ENCODE results near the gene BMPR1B.
"Not testable (repeated sequence)": the region's sequence is repeated elsewhere in the genome, so short reads cannot be mapped to it uniquely, and the experiment has no call there.

The BMPR1B gene

DNA sequence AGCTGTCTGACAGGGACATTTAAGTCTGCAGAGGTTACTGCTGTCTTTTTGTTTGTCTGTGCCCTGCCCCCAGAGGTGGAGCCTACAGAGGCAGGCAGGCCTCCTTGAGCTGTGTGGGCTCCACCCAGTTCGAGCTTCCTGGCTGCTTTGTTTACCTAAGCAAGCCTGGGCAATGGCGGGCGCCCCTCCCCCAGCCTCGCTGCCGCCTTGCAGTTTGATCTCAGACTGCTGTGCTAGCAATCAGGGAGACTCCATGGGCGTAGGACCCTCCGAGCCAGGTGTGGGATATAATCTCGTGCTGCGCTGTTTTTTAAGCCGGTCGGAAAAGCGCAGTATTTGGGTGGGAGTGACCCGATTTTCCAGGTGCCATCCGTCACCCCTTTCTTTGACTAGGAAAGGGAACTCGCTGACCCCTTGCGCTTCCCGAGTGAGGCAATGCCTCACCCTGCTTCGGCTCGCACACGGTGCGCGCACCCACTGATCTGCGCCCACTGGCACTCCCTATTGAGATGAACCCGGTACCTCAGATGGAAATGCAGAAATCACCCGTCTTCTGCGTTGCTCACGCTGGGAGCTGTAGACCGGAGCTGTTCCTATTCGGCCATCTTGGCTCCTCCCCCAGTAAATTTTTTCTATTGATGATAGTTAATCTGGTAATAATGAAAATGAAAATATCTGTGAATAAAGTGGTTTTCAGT is 83.6 kb downstream of the BMPR1B start:
- not testable (repeated sequence) for FAIRE-seq

DNA sequence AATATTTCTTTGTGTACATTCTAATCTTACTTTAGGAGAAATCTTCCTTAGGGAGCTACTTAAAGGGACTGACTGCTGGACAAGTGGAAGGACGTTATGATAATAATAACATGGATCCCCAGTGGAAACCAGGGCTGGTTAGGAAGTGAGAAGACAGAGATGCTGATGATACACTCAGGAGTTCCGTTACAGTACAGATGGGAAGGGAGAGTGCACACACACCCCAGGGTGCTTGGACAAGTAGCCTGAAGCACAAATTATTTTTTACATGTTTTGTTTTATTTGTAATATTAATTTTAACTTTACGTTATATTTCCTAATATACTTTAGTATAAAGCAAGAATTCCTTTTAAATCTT is 84.1 kb downstream of the BMPR1B start:
- FAIRE-seq: no peak

- no peak for FAIRE-seq
Observed at GRCh38 chr4:94843216-94843615, 85.5 kb downstream of the BMPR1B start.

DNA sequence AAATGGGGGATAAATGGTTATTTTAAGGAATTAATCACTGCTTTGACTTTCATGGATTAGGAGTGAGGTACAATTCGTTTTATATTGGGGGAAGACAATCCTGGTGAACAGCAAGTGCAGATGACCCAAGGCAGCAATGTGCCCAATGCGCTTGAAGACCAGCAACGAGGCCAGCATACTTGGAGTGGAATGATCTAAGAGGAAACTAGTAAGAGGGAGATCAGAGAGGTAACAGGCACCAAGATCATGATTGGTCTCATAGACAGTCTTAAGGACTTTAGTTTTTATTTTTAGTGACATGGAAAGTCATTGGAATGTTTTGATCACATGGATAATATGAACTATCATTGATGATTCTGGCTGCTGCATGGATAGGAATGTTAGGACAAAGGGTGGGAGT is 90.6 kb downstream of the BMPR1B start:
- no peak for FAIRE-seq

DNA sequence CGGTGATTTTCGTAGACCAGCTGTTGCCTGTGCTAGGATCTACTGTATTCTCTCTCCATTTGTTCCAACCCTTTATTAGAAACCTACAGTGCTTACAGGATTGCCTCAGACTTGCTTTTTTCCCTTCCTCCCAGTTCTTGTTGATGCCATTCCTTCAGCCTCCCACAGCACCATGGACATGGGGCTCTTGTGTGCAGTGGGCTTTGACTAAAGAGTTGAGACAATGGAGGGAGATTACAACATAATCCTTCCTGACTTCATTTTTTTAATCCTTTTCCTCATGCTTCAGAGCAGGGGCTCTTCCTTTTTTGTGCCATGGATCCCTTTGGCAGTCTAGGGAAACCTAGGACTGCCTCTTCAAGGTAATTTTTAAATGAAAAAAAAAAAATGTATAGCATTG is 92.1 kb downstream of the BMPR1B start:
- FAIRE-seq: no peak

- no peak for FAIRE-seq
Observed at GRCh38 chr4:94852616-94853015, 94.9 kb downstream of the BMPR1B start.

DNA sequence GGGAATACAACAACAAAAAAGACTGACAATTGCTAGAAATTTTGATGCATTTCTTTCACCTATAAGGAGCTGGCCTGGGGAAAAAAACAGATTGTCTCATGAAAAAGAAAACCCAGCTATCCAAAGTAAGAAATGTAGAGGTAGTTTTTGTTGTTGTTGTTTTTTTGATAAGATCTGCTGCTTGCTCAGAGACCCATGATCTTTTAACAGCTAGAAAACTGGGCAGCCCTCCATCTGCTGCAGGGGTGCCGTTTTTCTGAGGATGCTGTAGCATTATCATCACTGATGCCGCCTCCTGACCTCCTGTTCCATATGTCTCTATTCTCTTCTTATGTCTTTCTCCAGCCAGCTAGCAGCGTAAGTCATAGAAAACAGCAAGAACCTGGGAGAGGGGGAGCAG is 98.3 kb downstream of the BMPR1B start:
- FAIRE-seq: no peak

DNA sequence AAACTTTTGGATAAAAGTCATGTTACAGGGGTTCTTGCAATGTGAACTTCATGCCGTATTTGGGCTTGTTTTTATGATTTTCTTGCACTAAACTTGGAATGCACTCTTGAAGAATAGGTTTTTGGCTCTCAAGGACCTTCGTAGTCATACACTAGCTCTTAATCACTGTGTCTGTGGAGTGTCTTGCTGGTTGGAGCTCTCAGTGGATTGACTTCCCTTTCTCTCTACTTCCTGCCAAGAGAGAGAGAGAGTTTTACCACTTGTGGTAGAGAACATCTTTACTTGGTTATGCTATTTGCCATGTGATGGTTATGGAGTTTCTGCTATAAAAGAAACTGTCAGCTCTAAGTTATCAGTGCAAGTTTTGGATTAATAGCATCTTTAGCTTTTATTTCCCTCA is 112.4 kb downstream of the BMPR1B start:
- no peak for FAIRE-seq

- FAIRE-seq: no peak
Observed at GRCh38 chr4:94871644-94872305, 114.0 kb downstream of the BMPR1B start.

DNA sequence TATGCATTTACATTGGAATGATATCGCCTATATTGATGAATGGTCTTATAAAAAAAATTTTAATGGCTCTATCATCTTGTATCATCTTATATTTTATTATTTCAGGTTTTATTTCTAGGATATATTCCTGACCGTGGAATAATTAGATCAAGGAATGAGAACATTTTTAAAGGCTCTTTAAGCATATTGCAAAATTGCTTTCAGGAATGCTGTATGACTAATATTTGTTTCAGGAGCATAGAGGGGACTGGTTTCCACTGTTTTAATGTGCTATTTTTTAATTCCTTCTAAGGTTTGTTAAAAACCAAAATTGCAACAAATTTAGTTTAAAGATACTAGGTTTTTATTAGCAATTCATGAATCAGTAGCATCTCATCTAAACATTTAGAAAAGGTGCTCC is 120.2 kb downstream of the BMPR1B start:
- no peak for FAIRE-seq

- no peak for FAIRE-seq
Observed at GRCh38 chr4:94880956-94881355, 123.2 kb downstream of the BMPR1B start.

GRCh38 chr4:94882756-94883155 is 125.0 kb downstream of the BMPR1B start:
- no peak for FAIRE-seq

- FAIRE-seq: no peak
Observed at GRCh38 chr4:94887027-94887426, 129.3 kb downstream of the BMPR1B start.

DNA sequence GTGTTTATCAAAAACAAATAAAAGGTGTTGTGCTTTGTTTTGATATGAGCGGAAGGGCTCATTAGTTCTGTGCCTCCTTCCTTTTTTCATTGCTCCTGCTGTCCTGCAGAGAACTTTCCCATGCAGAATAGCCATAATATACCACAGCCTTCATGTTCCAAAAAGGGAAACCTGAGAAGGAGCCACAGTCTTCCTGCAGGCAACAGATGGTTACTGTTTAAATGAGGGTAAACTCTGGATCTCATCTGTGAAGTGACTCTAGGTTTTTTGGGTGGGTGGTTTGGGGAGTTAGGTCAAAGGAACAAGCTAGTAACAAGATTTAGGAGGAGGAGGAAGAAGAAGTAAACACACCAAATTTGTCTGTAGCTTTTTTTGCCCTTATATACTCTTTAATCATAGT is 131.8 kb downstream of the BMPR1B start:
- FAIRE-seq: no peak

- no peak for FAIRE-seq
Observed at GRCh38 chr4:94889946-94890345, 132.2 kb downstream of the BMPR1B start.

DNA sequence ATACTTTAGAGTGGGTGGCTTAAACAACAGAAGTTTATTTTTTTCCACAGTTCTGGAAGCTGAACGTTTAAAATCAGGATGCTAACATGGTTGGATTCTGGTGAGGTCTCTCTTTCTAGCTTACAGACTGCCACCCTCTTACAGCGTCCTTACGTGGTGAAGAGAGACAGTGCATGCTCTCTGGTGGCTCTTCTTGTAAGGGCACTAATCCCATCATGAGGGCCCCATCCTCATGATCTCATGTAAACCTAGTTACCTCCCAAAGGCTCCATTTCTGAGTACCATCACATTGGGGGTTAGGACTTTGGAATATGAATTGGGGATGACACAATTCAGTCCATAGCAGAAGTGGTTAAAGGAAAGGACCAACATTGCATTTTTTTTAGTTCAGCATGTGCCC is 132.8 kb downstream of the BMPR1B start:
- FAIRE-seq: no peak

- FAIRE-seq: no peak
Observed at GRCh38 chr4:94892051-94892450, 134.3 kb downstream of the BMPR1B start.

DNA sequence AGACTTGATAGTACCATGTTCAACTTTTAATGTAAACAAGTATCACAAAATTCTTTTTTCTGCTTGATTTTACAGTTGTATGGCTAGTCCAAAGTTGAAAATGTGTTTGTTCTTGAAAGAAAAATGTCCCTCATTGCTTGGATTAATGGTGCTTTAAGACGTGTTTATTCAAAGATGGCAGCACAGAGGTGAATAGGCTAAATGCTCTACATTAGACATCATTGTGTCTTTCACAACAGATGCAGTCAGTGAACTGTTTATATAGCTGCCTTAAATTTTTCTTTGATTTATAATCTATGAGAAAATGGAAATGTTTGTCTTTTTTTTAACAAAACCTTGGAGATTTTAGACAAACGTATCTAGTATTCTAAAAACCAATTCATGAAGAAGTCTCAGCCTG is 137.3 kb downstream of the BMPR1B start:
- no peak for FAIRE-seq

- FAIRE-seq: no peak
Observed at GRCh38 chr4:94897023-94897422, 139.3 kb downstream of the BMPR1B start.

- no peak for FAIRE-seq
Observed at GRCh38 chr4:94905511-94905910, 147.8 kb downstream of the BMPR1B start.

- no peak for FAIRE-seq
Observed at GRCh38 chr4:94909645-94910044, 151.9 kb downstream of the BMPR1B start.

DNA sequence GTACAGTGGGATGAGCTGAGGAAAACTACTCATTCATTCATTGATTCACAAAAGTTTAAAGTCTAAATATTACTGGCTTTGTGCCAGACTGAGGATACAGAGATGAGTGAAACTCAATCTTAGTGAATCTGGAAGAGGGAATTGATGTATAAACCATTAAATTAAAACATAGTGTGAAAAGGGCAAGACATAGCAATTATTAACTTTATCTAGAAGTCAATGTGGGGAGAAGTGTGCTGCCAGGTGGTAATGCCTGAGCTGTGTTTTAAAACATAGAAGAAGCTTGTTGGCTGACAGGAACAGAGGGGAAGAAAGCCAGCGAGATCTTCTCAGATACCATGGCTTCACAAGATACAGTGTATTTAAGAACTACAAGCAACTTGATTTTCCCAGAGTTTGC is 153.4 kb downstream of the BMPR1B start:
- FAIRE-seq: no peak

DNA sequence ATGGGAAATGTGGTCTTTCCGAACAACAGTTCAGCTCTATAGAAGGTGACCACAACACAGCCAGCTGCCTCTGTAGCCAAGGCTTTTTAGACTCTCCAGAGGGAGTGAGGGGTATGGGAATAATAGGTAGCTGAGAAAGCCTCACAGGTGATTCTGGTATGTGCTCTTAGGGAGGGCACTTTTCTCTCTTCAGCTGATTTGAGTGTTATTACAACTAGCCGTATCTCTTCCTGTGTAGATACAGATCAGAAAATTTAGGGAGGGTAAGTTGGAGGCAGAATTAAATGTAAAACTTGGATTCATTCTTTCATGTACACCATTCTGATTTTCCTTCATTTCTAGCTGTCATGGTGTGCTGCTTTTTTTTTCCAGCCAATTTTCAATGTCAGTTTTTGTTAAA is 154.9 kb downstream of the BMPR1B start:
- FAIRE-seq: no peak

GRCh38 chr4:94913316-94913715 is 155.6 kb downstream of the BMPR1B start:
- no peak for FAIRE-seq

GRCh38 chr4:94917146-94917545 is 159.4 kb downstream of the BMPR1B start:
- no peak for FAIRE-seq
